ENCODE results near the gene PAK6. TPM values are rescaled to one million over a fixed set of nuclear protein-coding genes. Genes with fewer than 3 reads are reported as not detected.
A peak's percentile ranks its signal among the peaks of the same experiment; 100 is the strongest.

Gene PAK6
- total RNA-seq, 1 donor from 2014 or later: not detected

DNA sequence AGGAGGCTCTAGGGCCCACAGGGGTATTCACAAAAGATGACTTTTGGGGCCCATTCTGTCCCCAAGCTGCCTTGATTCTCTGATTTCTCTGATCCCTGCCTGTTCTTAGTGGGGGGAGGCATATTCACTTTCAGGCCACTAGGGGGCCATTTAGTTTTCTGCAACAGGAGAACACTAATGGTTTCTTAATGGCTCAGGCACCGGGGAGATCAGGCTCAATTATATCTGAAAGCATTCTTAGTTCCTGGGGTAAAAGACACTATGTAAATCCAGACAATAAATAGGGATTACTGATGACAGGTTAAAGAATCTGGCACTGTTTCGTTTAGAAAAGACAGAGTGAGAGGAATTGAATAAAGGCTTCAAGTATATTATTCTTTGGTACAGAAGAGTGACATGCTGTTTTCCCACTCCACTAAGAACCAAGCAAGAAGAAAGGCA is 82.1 kb downstream of the PAK6 start:
- Histone ChIP-seq H3K27ac (peak overlapping the region; percentile 23 to 86), H3K4me1 (peaks cover 8 to 14% of the 10 kb centered on the region in 2 donors), H3K27me3 (no peaks in the 10 kb centered on the region), H3K9me3 (no peaks in the 10 kb centered on the region), H3K4me3 (no peak overlapping the region), H3K36me3 (no peaks in the 10 kb centered on the region)
- intact Hi-C loops (cut with DNase I): loop anchor here (1.0 to 5.0 kb wide), 2 partner anchors 101 to 219 kb away; no protein-coding TSS in a partner anchor
- TF ChIP-seq, protein P1, sequence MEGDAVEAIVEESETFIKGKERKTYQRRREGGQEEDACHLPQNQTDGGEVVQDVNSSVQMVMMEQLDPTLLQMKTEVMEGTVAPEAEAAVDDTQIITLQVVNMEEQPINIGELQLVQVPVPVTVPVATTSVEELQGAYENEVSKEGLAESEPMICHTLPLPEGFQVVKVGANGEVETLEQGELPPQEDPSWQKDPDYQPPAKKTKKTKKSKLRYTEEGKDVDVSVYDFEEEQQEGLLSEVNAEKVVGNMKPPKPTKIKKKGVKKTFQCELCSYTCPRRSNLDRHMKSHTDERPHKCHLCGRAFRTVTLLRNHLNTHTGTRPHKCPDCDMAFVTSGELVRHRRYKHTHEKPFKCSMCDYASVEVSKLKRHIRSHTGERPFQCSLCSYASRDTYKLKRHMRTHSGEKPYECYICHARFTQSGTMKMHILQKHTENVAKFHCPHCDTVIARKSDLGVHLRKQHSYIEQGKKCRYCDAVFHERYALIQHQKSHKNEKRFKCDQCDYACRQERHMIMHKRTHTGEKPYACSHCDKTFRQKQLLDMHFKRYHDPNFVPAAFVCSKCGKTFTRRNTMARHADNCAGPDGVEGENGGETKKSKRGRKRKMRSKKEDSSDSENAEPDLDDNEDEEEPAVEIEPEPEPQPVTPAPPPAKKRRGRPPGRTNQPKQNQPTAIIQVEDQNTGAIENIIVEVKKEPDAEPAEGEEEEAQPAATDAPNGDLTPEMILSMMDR (IDR thresholded peaks at IDR 0.05): peak; percentile 84 to 87 (median 87)
- no peak for DNase-seq (ENCODE audit: low spot score in 2 of 2)

DNA sequence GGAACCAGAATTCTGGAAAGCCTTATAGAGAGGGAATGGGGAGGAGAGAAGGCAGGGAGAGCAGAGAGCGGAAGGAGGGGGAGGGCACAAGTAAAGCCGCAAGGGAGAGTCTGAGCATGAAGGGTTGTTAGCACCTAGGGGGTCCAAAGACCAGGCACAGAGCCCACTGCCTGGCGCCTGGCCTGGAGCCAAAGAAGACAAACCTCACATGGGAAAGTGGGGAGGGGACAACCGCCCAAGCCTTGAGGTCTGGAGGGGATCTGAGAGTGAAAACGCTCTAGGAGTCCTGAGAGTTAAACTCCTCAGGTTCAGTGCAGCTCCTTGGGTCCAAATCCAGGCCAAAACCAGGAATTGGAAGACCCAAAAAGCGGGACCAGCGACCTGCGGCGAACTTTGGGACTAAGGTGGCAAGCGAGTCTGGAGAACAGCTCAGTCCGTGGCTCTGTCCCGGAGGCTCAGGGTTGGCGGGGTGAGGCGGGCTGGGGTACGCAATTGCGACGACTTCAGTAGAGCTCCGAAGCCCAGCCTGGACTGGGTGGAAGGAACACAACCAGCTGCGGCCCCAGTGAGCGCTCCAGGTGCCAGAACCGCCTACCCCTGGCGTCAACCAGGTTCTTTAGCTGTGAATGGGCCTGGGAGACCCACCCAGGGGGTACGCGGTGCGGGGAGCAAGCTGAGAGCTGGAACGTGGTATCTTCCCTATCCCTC is 83.8 kb downstream of the PAK6 start:
- intact Hi-C loops (cut with DNase I): loop anchor here (1.0 to 5.0 kb wide), 5 partner anchors 18 to 1094 kb away; partner anchors contain the start of genes CCDC9B, IVD and RTF1
- H3K4me1 ChIP-seq: peaks cover 26% of the 10 kb centered on the region in 2 donors
- no peak for DNase-seq (ENCODE audit: low spot score in 2 of 2)

DNA sequence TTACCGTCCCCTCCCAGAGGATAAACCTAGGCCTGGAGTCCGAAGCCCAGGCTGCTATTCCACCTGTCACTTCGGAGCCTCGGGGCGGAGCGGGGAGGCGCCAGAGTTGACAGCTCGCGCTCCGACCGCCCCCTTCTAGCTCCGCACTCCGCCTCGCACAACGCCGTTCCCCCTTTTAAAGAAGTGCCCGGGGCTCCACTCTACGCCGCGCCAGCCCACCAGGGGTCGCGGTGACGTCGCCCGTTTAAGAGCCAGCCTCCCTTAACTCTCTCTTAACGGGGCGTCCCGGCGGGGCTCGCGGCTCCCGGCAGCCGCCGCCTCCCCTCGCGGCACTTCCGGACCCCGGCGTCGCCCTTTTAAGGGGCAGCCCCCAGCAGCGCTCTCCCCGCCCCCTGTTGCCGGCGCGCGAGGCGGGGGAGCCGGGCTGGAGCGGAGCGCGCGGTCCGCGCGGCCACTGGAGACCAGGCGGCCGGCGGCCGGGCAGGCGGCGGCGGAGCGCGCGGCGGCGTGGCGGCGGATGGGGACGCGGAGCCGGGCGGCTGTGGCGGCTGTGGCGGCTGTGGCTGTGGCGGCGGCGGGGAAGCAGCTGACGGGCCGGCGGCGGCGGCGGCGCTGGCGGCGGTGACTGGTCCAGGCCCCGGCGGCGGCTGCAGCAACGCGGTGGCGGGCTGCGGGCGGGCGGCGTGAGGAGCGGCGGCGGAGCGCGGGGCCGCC is 84.5 kb downstream of the PAK6 start, which contains the start of gene INAFM2:
Gene INAFM2 (plus strand): TSS at position 454 of the 714 bp plus-strand sequence. CDS start 364 bp downstream, outside the sequence.
- peak; percentile 74 to 96 for DNase-seq (ENCODE audit: low spot score in 2 of 2)
- TF ChIP-seq, protein P1 (IDR thresholded peaks at IDR 0.05): peak; percentile 66 to 83 (median 67)
- H3K4me1 ChIP-seq: peaks cover 30 to 32% of the 10 kb centered on the region in 2 donors
- no peaks in the 10 kb centered on the region for H3K27me3 ChIP-seq
- intact Hi-C loops (cut with DNase I): loop anchor here (1.0 to 5.0 kb wide), 5 partner anchors 17 to 1093 kb away; partner anchors contain the start of genes CCDC9B, IVD and RTF1
- H3K4me3 ChIP-seq: peak within 1 kb of the TSS; percentile 74 to 82
- H3K27ac ChIP-seq: peak within 1 kb of the TSS; percentile 90 to 98
- H3K36me3 ChIP-seq: no peaks in the 10 kb centered on the region
- no peaks in the 10 kb centered on the region for H3K9me3 ChIP-seq

More for the DNA sequence above, 83.8 kb downstream of the PAK6 start:
- TF ChIP-seq, protein P1 (IDR thresholded peaks at IDR 0.05): no peak
- Histone ChIP-seq H3K27ac (peak overlapping the region; percentile 69 to 86), H3K9me3 (no peaks in the 10 kb centered on the region), H3K36me3 (no peaks in the 10 kb centered on the region), H3K4me3 (peak overlapping the region; percentile 74 to 82), H3K27me3 (no peaks in the 10 kb centered on the region)

- no peaks in the 10 kb centered on the region for H3K27me3 ChIP-seq
- no peaks in the 10 kb centered on the region for H3K36me3 ChIP-seq
- intact Hi-C loops (cut with DNase I): loop anchor here (1.0 to 5.0 kb wide), 6 partner anchors 12 to 1093 kb away; partner anchors contain the start of genes CCDC9B, IVD and RTF1
- H3K4me3 ChIP-seq: peak overlapping the region; percentile 74 to 82
- no peak for DNase-seq (ENCODE audit: low spot score in 2 of 2)
- H3K9me3 ChIP-seq: no peaks in the 10 kb centered on the region
- TF ChIP-seq, protein P1 (IDR thresholded peaks at IDR 0.05): no peak
- H3K27ac ChIP-seq: peak overlapping the region; percentile 90 to 98
- H3K4me1 ChIP-seq: peaks cover 39 to 40% of the 10 kb centered on the region in 2 donors
Measured at GRCh38 chr15:40323953-40324937, 85.4 kb downstream of the PAK6 start.

DNA sequence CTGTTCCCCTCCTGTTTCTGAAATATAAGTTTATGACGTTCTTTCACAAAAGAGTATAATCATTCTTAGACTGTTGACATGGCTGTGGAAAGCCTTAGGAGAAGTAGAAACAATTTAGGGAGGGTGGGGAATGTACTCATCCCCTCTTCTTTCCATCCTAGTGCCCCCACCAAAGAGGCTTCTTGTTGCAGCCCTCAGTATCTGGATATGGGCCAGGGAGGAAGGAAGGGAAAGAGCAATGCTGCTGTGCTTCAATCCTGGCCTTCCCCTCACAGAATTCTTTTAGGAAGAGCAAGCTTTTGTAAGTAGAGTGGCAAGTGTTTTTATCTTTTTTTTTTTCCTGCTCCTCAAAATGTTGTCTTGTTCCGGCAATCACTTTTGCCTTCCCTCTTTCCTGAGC is 86.3 kb downstream of the PAK6 start:
- H3K4me1 ChIP-seq: peaks cover 43 to 48% of the 10 kb centered on the region in 2 donors

More for the DNA sequence above, 86.3 kb downstream of the PAK6 start:
- TF ChIP-seq, protein P1 (IDR thresholded peaks at IDR 0.05): no peak
- Histone ChIP-seq H3K9me3 (no peaks in the 10 kb centered on the region), H3K27me3 (no peaks in the 10 kb centered on the region), H3K4me3 (peak overlapping the region; percentile 74 to 82), H3K27ac (peak overlapping the region; percentile 98 to 99), H3K36me3 (no peaks in the 10 kb centered on the region)
- intact Hi-C loops (cut with DNase I): no loop called here
- no peak for DNase-seq (ENCODE audit: low spot score in 2 of 2)

Data from ascending aorta (tissue), 2 donors.